NCI-H774 (cell line): ENCODE data around the gene MMEL1.
"Not testable (repeated sequence)": the region's sequence is repeated elsewhere in the genome, so short reads cannot be mapped to it uniquely, and the experiment has no call there.

ENCODE experiments used
- DNase-seq: peaks from one replicate; lab custom pipeline; 2025; lab: John Stamatoyannopoulos, UW

MMEL1 gene

DNA sequence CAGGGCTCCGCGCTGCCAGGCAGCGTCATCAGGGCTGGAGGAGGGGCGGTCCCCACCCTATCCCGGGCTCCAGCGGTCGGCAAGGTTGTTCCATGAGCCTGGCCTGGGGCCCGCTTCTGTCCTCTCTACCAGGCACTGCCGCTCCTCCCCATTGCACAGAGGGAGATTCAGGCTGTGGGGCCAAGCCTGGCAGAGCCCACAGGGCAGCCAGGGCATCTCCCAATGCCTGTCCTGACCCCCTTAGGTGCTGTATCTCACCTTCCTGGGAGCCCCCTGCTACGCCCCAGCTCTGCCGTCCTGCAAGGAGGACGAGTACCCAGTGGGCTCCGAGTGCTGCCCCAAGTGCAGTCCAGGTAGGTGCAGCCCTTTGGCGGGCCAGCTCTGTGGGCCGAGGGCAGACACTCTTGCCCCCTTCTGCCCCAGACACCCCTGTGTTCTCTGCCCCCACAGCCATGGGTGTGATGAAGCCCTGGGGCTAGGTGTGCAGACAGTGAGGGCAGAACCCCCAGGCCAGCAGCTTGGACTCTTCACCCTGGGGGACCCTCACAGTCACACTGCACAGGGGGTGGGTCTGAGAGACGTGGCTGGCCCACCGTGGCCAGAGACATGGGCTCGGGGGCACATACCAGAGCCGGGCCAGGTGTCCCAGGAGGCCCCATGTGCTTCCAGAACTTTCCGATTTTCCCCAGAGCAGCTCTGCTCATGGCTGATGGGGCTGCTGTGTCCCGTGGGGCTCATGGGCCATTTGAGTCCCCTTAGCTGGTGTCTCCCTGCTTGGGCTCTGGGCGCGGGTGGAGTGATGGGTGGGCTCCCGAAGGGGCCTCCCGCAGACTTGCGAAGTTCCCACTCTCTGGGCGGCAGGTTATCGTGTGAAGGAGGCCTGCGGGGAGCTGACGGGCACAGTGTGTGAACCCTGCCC, 75.1 kb downstream of the MMEL1 start:
- no peak for DNase-seq

DNA sequence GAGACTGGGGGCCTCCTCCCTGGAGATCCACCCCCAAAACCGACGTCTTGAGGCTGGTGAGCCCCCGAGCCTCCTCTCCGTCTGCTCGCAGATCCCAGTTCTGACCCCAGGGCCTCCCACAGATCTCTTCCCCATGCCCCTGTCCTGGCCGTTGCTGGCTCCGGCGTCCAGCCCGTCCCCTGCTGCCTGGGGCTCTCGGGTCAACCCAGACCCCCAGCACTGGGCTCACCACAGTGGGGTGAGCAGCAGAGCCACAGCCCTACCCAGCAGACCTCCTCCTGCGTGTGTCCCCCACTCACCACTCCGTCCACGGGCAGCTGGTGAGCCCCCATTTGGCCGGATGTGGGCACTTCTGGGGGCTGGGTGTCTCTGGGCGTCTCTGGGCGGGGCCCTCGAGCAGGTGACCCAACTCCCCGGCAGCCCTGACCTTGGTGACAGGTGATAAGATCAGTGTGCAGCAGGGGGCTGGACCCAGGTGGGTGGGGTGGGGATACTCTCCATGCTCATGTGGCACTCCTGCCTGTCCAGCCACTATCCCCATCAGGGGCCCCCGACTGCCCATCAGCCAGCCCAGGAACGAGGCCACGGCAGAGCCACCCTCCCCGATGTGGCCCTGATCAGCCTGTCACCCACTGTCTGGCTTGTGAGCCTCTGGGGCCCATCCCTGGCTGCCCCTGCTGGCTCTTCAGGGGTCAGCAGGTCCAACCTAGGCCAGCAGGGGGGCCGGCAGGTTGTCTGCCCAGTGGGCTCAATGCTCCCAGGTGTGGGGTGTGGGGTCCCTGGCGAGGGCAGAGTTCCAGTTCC, 75.9 kb downstream of the MMEL1 start:
- DNase-seq = no peak

DNA sequence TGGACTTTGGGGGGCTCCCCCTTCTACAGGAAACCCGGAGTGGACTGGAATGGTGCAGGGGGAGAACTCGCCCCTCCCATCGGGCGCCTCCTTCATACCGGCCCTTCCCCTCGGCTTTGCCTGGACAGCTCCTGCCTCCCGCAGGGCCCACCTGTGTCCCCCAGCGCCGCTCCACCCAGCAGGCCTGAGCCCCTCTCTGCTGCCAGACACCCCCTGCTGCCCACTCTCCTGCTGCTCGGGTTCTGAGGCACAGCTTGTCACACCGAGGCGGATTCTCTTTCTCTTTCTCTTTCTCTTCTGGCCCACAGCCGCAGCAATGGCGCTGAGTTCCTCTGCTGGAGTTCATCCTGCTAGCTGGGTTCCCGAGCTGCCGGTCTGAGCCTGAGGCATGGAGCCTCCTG, 76.5 kb downstream of the MMEL1 start, which contains the start of gene TNFRSF14:
Gene TNFRSF14 (plus strand): TSS at position 95 of the 401 bp plus-strand sequence. CDS start 294 bp downstream, at position 389.
- no peak for DNase-seq

DNA sequence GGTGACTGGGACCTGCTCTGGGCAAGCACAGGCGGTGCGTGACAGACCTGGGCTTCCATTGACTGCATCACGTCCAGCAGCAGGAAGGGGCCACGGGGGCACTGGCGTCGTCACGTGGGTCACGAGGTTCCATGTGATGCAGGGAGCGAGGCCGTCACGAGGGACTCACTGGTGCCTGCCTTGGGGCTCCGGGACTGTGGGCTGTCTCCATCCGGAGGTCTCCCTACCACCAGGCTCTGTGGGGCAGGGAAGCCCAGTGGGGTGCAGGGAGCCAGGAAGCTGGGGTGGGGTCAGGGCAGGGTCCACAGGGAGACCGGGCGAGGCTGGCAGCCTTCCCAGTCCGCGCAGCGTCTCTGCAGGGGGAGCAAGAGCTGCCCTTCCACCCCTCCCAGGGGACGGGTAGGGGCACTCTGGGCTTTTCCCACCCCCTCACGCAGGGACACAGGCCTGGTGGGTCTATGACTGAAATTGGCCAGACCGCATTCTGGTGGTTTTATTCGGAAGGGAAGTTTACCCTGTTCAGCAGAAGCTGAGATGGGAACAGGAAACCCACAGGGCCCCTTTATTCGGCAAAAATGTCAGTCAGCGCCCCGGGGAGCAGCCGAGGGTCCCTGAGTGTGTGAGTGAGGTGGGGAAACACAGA, 77.1 kb downstream of the MMEL1 start:
- no peak for DNase-seq

DNA sequence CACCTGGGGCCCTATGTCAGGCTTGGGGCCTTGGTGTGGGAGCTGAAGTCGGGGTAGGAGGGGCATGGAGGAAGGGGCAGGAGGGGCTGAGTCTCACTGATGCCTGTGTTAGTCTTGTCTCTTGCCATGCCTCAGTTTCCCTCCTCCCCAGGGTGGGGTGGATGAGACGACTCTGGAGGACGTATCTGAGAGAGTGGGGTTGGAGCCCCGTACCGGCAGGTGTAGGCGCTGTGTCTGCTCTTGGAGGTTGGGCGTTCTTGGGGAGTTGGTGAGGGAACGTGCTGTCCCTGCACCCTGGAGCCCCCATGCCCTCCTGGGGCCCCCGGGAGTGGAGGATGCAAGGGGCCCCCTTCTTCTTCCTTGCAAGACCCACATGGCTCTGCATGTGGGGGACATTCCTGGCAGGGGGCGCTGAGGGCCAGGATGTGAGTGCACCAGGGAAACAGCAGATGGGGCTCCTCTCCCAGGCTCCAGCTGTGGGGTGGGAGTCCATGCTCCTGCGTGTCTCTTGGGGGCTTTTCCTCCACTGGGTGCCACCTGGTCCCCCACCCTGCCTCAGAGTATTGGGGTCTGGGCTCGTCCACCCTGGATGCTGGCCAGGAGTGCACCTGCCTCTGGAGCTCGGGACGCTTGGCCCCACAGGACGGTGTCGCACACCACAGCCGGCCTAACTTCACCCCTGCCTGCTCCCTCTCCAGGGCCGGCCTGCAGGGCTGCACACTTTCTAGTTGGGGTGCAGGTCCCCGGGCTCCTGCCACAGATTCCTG, 78.0 kb downstream of the MMEL1 start:
- DNase-seq = no peak

DNA sequence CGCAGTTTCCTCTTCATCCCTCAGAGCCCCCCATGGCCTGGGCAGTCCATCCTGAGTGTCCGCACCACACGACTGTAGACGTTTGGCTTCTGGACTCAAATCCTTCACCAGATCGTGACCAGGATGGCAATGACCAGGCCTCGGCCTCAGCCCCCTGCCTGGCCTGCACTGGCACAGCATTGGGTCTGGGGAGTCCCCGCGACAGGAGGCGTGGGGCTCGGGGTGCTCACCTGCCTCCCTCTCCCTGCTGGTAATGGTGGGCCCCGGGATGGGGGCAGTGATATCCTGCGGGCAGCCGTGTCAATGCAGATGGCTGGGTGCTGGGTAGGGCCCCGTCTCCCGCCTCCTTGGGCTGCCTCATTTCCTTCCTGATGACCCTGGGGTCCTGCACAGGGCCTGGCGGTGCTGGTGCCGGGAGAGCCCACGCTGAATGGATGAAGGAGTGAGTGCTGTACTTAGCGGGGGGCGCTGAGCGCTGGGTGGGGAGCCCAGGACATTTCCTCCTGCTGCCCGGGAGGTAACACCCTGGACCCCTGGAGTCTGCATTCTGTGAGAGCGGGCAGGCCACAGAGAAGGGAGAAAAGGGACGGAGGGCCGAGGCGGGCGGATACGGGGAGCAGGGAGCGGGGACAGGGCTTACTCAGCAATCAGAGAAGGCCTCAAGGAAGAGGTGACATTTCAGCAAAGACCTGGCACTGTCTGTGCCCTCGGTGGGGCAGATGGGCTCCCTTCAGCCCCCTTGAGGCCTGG, 78.8 kb downstream of the MMEL1 start:
- DNase-seq = no peak

DNA sequence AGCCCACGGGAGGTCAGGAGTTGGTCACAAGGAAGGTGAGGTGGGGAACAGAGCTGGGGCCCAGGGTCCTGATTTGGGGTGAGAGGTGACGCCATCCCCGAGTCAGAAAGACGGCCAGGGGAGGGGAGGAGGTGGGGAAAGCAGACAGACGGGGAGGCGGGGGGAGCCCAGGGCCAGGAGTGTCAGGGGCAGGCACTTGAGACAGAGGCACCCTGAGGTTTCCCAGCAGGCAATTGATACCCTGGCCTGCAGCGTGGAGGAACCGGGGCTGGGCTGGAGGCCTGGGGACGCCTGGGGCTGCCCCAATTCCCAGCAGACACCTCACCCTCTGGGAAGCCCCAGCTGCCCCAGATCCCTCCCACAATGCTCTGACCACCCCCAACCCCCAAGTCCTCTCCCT, 79.7 kb downstream of the MMEL1 start:
- not testable (repeated sequence) for DNase-seq

DNA sequence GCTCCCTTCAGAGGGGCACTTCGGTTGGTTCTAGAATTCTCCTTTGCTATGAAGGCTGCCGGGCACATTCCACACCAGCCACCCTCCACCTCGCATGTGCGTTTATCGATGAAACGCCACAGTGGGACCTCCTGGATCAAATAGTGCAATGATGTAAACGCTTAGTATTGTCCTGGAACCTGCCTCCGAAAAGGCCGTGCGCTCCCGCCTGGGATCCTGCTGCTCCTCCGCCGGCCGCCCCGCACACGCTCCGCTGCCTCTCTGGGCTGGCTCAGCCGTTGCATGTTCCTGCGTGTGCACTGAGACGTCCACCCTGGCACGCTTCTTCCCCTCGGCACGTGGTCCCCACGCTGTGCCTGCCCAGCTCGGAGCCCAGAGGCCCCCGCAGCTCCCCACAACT, 80.6 kb downstream of the MMEL1 start:
- DNase-seq = no peak

DNA sequence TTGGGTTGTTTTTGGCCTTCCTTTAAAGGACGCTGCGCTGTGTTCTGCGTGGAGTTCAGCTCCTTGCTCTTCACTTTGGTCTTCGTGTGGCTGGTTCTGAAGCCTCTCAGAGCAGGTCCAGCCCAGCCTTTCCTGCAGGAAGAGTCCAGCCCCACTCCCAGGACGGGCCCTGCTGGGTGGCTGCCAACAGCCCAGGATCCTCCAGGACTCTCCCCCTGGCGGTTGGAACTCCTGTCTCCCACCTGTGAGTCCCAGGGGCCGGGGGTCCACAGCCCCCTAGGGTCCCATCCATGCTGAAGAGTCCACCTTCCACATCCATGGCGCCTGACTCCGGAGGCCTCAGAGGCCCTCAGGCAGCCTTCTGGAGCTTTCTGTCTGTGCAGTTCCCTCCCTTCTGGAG, 81.3 kb downstream of the MMEL1 start:
- DNase-seq = not testable (repeated sequence)

DNA sequence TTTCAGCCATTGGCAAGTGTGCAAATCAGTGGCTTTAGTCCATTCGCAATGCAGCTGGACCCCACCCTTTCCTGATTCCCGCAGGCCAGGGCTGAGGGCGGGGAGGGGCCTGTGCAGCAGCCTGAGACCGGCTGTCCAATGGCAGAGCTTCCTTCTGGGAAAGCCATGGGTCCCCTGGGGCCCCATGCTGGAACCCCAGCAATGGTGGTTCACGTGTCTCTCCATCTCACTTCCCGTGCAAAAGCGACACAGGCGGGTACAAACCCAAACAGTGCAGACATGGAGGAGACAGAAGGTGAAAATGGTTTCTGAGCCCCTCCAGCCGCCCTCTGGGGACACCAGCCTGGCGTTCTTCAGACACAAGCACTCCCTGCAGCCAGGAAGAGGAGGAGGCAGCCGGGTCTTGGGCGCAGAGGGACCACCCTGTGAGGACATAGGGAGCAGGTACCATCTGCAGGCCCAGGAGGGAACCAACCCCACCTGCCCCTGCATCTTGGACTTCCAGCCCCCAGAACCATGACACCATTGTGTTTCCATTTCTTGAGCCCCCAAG, 82.4 kb downstream of the MMEL1 start:
- DNase-seq = not testable (repeated sequence)

DNA sequence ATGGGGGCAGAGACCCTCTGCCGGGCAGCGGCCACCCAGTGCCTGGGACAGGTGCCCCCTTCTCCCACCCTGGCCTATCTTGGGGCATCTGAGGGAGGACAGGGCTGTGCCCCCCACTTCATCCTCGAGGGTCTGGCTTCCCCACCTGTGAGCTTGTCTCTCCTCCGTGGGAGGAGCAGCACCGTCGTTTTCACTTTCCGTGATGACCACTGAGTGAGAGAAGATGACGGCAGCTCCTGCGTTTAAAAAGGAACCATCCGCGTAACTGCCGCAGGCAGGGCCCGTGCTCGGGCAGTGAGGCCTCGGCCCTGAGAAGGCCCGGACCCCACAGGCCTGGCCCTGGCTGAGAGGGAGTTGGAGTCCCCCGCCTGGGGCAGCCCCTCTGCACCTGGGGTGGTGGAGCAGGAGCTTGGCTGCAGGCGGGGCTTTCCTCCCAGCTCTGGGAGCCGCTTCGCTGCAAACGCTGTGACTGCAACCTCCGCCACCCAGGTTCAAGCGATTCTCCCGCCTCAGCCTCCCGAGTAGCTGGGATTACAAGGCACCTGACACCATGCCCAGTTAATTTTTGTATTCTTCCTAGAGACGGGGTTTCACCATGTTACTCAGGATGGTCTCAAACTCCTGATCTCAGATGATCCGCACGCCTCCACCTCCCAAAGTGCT, 83.3 kb downstream of the MMEL1 start:
- not testable (repeated sequence) for DNase-seq

DNA sequence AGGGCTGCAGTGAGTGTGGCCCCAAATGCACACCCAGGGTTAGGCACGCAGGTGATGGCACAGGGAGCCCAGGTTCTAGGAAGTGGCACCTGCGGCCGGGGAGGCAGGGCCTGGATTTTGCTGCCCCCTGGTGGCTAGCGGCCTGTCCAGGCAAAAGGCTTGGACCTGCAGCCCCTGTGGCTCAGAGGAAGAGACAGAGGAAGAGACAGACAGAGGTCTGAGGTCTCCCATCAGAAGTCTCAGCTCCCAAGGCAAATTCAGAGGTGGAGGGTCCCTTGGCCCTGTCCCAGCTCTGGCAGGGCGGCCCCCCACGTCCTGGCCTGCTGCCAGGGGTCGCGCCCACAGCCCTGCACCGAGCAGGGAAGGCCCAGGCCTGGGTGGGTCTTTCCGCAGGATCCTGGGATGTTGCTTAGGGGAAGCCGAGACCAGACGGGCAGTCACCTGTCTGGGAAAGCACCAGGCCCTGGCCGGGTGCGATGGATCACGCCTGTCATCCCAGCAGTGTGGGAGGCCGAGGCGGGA, 84.7 kb downstream of the MMEL1 start:
- DNase-seq = peak; percentile 44

DNA sequence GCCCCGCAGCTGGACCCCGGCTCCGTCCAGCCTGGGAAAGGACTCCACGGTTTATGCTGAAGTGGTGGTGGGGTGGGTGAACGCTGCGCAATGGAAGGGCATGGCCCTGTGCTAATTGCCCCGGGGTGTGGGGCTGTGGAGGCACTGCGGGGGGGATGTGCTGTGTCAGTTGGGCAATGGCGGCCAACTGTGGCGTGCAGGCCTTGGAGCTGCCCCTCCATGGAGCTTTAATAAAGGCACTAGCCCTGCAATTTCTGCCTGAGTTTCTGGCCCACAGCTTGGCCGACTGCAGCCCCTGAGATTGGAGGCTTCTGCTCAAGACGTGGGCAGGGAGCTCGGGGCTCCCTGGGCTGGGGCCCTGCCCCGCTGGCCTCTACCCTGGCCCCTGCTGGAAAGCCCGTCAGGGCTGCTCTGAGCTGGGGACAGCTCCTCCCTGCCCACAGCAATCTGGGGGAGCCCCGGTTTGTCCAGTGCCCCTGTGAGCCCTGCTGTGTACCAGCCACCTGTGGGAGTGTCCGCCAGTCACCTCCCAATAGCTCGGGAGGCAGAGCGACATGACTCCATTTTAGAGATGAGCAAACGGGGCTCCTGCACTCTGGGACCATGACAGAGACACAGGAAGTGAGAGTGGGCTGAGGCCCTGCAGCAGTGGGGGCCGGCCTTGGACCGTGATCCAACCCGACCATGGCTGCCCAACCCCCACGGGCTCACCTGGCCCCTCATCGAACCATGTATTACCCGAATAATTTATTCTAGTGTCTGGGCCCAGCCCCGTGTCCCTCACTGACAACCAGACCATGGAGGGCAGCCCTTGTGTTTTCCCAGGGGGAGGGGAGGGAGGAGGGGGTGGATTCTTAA, 85.4 kb downstream of the MMEL1 start:
- DNase-seq = no peak

DNA sequence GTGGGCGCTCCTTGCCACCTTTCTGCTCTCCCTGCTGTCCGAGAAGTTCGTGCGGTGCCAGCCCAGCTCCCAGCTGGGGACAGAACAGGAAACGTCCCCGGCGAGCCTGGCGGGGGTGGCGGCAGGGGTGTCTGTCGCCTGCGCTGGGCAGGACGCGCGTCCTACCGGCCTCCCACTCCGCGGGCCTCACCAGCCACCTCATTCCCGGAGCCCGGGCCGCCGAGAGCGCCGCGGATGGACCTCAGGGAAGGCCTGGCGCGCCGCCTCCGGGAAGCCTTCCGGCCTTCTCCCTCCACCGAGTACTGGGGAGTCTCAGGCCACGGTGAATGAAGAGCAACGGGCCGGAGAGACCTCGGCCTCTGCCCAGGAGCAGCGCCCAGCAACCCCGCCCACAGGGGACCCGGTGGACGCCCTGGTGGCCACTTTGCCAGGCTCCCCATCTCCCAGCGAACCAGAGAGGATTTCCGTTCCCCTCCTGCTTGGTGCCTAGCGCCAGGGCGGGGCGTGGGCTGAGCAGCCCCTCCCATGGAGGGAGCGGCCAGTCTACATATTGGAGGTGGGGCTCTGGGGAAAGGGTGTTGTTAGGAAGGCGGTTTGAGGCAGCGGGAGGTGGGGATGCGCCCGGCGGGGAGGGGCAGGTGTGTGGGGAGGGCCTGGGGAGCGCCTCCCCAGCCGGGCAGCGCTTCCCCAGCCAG, 86.2 kb downstream of the MMEL1 start:
- DNase-seq = peak; percentile 78

DNA sequence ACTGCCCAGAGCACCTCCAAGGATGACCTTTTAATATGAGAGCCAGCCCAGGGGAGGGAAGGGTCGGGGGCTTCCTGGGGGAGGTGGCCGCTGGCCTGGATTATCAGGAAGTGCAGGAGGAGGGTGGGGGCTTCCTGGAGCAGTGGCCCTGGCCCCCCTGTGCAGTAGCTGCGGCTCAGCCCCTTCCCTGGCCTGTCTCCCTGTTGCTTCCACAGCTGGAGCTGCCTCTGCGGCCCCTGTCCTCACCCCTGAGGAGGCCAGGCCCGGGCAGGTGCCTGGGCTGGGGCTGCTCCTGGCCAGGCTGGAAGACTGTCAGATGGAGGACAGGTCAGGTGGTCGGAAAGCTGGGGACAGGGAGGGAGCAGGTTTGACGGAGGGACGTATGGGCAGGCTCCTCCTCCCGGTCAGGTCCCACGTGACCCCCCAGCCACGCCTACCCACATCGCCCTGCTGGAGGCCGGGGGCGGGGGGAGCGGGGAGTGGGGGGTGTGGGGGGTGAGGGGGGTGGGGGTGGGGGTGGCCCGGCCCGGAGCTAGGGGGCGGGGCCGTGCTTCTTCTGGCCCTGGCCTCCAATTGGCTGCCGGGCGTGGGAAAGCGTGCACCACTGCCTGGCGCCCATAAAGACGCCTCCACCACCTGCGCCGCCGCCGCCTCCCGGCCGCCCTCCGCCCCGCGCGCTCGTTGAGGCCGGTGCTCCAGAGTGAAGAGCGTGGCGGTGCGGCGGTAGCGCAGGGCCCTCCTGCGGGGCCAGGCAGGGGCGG, 86.9 kb downstream of the MMEL1 start:
- peak; percentile 85 for DNase-seq

DNA sequence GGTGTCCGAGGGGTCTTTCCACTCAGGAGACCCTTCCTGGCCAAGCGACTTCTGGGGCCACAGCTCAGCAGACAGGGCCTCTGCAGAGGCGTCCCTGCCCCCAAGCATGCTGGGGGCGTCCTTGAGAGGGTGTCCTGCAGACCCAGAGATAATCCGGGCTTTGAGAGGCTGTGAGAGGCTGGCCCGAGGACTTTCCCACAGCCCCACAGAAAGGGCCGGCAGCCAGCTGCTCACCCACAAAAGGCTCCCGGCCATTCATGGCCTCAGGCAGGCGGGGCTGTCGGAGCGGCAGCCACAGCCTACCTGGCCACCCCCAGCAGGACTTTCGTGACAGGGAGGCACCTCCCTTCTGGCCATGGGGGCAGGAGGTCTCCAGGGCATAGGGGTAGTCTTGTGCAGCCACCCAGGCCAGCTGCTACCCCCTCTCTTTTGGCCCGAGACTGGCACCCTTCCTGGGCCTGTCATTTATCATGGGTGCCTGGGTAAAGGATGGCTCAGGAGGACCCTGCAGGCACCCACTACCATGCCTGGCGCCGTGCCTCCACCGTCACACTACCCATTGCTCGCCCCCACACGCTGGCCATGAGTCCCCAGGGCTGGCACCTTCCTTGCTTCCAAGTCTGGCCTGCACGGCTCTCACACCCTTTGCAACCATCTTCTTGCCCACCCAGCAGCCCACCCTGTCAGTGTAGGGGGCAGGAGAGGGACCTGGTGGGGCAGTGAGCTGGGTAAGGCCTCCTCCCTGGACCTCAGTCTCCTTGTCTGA, 87.8 kb downstream of the MMEL1 start:
- no peak for DNase-seq
